ENCODE results near the gene C10orf95.
"Not testable (repeated sequence)": the region's sequence is repeated elsewhere in the genome, so short reads cannot be mapped to it uniquely, and the experiment has no call there.

Gene C10orf95

GRCh38 chr10:102451105-102451969, at the start of gene C10orf95:
TSS of gene C10orf95 (minus strand) at chr10:102451543. CDS start at chr10:102451093, 450 bp downstream.
- no peak for DNase-seq (ENCODE audit: low read depth in 2 of 2)

- DNase-seq (ENCODE audit: low read depth in 2 of 2), result not testable (repeated sequence)
Observed at GRCh38 chr10:102500686-102501085, 49.3 kb upstream of the C10orf95 start.

- DNase-seq (ENCODE audit: low read depth in 2 of 2), result no peak
Observed at GRCh38 chr10:102499356-102499755, 48.0 kb upstream of the C10orf95 start.

- no peak for DNase-seq (ENCODE audit: low read depth in 2 of 2)
Observed at GRCh38 chr10:102497545-102497944, 46.2 kb upstream of the C10orf95 start.

GRCh38 chr10:102493771-102494170, 42.4 kb upstream of the C10orf95 start:
- DNase-seq (ENCODE audit: low read depth in 2 of 2), result no peak

- no peak for DNase-seq (ENCODE audit: low read depth in 2 of 2)
Observed at GRCh38 chr10:102492983-102493382, 41.6 kb upstream of the C10orf95 start.

- DNase-seq (ENCODE audit: low read depth in 2 of 2), result no peak
Observed at GRCh38 chr10:102492344-102492939, 41.1 kb upstream of the C10orf95 start.

GRCh38 chr10:102491136-102491535, 39.8 kb upstream of the C10orf95 start:
- no peak for DNase-seq (ENCODE audit: low read depth in 2 of 2)

- DNase-seq (ENCODE audit: low read depth in 2 of 2), result no peak
Observed at GRCh38 chr10:102485093-102485784, 33.9 kb upstream of the C10orf95 start.

GRCh38 chr10:102484021-102484420, 32.7 kb upstream of the C10orf95 start:
- DNase-seq (ENCODE audit: low read depth in 2 of 2), result no peak

GRCh38 chr10:102480396-102480795, 29.1 kb upstream of the C10orf95 start:
- DNase-seq (ENCODE audit: low read depth in 2 of 2), result no peak

- DNase-seq (ENCODE audit: low read depth in 2 of 2), result no peak
Observed at GRCh38 chr10:102479651-102480050, 28.3 kb upstream of the C10orf95 start.

- DNase-seq (ENCODE audit: low read depth in 2 of 2), result no peak
Observed at GRCh38 chr10:102476466-102477141, 25.3 kb upstream of the C10orf95 start.

- no peak for DNase-seq (ENCODE audit: low read depth in 2 of 2)
Observed at GRCh38 chr10:102475451-102476040, 24.2 kb upstream of the C10orf95 start.

GRCh38 chr10:102473445-102474331, 22.3 kb upstream of the C10orf95 start:
- DNase-seq (ENCODE audit: low read depth in 2 of 2), result no peak

GRCh38 chr10:102470579-102471546, 19.5 kb upstream of the C10orf95 start:
- no peak for DNase-seq (ENCODE audit: low read depth in 2 of 2)

GRCh38 chr10:102468683-102469082, 17.3 kb upstream of the C10orf95 start:
- no peak for DNase-seq (ENCODE audit: low read depth in 2 of 2)

GRCh38 chr10:102467971-102468438, 16.7 kb upstream of the C10orf95 start:
- DNase-seq (ENCODE audit: low read depth in 2 of 2), result no peak

GRCh38 chr10:102467318-102467717, 16.0 kb upstream of the C10orf95 start:
- DNase-seq (ENCODE audit: low read depth in 2 of 2), result no peak
